Endometrial microvascular endothelial cells (primary cell): Measurements from ENCODE around the gene MALL. TPM values are rescaled to one million over a fixed set of nuclear protein-coding genes. Genes with fewer than 3 reads are reported as not detected.
"Not testable (repeated sequence)": the region's sequence is repeated elsewhere in the genome, so short reads cannot be mapped to it uniquely, and the experiment has no call there.

ENCODE experiments used
- in situ Hi-C: cut with HindIII; loops from 2 replicates; pipeline ENCODE4 v1.10.0; 2017; ENCODE audit warnings: low sequenced_read_pairs, low pct_unique_long_range_greater_than_20kb; ENCODE audit errors: inconsistent ontology term
- total RNA-seq: library from RNA; depleted of rRNA; stranded (reverse); fragments of >200 nt; gene quantifications from one replicate; pipeline ENCODE4 v1.2.3, GENCODE V29; 2015; ENCODE audit errors: inconsistent ontology term

Gene MALL
- total RNA-seq, 1 donor from 2014 or later: 141 TPM

DNA sequence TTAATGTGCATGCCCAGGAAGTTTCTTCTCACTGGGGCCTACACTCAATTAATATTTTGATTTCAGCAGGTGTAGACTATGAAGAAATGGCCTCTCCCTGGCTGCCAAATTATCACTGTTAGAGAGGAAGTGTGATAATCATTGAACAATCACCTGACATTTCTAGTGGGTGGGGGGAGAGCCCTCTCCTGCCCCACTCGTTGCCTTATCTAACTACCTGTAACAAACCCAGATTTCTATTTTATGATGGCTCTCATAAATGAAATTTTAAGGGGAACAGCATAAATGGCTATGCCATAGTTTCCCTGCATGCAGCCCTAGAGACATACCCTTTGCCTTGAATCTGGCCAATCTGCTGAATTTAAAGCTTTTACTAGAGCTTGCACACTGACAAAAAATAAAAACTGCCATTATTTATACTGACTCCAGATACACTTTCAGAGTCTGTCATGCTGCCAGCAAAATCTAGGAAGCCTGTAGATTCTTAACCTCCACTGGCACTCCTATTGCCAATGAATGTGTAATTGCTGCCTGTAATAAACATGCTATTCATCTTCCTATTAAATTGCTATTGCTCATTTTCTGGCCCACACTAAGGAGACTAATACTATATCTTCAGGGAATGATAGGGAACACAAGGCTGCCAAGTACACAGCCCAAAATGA is 55.8 kb downstream of the MALL start:
- in situ Hi-C loops: not testable (repeated sequence)

DNA sequence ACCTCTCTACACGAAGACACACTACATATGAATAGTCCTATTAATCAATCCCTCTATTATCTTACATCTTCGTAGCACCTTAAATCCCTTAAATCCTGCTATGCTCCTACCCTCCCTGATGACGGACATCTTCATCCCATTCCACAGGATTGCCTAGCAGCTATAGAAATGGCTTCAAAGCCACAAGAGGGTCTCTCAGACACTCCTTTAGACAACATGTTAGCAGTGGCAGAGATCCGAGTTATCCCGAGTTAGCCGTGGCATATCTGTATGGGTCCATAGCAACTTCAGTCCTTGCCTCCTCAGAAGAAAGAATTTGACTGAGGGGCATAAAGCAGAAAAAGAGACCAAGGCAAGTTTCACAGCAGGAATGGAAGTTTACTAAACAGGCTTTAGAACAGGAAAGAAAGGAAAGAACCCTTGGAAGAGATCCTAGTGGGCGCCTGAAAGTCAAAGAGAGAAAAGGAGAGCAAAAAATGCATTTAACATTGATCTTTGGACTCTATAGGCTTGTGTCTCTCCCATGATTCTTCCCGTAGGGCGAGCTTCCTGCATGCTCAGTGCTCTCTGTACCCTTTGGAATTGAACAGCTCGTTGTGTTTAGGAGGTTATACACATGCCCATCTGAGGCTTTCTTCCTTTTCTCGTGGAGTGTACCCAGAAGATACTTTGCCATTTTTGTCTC is 56.5 kb downstream of the MALL start:
- in situ Hi-C loops: not testable (repeated sequence)

- in situ Hi-C loops: not testable (repeated sequence)
Observed at GRCh38 chr2:110058034-110058433, 57.6 kb downstream of the MALL start.

DNA sequence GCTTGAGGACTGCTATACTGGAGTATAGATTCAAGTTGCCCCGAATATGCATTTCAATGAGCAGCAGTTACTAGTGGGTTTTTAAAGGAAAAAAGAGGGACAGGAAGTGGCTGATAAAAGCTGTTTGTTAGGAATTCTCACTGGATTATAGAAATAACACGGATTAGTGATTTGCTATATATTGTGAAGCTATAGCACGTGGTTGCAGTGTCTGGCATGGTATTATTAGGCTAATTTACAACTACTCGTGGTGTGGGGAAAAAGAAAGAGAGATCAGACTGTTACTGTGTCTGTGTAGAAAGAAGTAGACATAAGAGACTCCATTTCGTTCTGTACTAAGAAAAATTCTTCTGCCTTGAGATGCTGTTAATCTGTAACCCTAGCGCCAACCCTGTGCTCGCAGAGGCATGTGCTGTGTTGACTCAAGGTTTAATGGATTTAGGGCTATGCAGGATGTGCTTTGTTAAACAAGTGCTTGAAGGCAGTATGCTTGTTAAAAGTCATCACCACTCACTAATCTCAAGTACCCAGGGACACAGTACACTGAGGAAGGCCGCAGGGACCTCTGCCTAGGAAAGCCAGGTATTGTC is 59.7 kb downstream of the MALL start:
- in situ Hi-C loops: not testable (repeated sequence)

DNA sequence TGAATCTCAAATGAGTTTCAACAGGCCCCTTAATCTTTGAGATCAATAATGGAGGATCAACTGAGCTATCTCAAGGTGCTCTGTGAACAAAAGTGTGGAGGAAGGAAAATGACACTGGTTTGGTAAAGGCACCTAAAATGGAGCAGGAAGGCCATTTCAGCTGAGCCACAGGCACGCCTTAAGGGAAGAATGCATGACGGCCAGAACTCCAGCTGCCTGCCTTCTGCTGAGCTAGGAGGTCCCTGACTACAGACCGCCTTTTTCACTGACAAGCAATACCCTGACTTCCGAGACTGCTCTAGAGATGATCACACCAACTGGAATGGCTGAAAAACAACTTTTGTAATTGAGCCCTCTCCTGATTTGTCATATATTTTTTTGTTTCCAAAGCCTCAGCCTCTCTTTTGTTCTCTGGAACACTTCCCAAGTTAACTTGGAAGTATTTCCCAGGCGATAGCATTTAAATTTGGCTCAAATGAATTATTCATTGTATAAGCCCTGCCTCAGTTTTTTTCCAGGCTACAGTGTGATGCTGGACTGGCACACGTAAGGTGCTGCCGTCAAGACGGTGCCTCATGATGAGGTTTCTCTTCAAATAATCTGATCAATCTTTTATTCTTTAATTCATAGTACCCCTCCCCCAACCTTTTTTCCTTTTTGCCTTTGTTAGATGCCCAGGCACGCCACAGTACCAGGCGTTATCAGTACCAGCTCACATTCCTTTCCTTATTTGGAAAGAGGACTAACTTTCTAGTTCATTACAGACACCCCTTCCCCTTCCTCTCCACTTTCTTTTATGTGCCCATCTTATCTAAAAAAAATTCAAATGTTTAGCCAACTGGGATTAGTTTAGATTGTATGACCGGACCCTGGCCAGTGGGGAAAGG is 60.9 kb downstream of the MALL start:
- in situ Hi-C loops: not testable (repeated sequence)

GRCh38 chr2:110053688-110054087 is 61.9 kb downstream of the MALL start:
- in situ Hi-C loops: not testable (repeated sequence)

DNA sequence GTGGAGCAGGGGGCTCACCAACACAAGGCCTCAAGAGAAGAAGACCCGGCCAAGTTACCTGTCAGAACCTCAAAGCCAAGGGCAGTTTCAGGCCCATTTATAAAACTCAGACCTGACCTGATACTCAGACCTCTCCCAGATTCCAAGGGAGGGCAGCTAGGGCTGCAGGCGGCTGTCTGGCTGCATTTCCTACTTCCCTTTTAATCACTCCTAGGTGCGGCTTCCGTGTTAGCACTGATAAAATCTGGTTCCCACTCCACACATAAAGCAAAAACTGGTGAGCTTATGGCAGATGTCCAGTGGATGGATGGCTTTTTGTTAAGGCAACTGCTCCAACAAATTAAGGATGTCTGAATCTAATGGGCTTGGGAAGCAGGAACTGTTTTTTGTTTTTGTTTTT is 63.5 kb downstream of the MALL start:
- in situ Hi-C loops: not testable (repeated sequence)

GRCh38 chr2:110050222-110050621 is 65.4 kb downstream of the MALL start:
- in situ Hi-C loops: not testable (repeated sequence)

DNA sequence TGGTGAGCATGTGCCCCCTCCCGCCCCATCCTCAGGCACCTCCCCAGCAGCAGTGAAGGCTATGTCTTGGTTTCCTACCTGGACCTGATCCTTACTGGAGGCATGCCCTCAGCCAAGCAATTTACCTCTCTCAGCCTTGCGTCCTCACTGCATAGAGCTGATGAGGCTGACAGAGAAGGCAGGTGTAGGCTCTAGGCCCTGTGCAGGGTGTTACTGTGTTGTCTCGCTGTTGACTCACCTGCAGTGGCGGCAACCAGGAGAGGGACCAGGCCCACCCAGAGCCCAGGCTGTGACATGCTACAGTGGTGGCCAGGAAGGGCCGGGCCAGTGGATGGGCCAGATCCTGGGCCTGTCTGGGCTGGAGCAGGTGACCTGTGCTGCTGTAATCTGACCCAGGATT is 65.9 kb downstream of the MALL start:
- in situ Hi-C loops: not testable (repeated sequence)

DNA sequence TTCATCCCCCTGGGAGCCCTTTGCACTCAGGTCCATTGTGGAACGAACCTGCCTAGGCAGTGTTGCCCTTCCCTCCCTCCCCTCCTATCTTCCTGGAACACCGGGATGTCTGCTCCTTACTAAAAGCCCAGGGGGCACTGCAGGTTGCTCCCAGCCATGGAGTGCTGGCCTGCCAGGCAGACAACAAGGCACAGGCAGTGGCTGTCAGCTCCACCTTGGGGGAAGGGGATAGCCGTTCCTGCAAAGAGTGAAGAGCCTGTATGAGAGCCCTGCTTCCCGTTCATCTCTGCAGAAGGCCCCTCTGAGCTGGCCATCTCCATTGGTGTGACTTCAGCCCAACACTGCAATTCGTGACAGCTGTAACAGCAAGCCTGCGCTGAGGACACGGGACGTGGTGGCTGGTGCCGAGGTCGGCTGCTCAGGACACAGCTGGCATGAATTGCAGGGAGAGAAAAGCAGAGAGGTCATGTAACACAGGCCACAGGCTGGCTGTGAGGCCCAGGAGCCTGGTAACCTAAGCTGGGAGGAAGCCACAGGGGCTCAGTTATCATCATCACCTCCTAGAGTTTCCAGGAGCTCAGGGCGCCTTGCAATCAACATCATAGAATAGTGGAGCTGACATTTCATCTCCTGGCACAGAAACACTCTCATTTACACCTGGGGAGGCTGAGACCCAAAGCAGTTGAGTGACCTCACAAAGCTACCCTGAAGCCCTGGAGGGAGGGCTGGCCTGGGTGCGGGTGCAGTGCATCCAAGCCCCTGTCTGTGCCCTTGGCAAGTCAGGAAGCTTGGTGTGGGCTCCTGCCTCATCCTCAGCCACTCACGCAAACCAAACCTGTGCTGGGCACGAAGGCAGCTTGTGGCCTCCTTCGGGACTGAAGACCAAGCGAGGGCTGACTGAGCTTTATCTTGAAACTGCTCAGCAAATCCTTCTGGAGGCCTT is 67.1 kb downstream of the MALL start:
- in situ Hi-C loops: not testable (repeated sequence)

DNA sequence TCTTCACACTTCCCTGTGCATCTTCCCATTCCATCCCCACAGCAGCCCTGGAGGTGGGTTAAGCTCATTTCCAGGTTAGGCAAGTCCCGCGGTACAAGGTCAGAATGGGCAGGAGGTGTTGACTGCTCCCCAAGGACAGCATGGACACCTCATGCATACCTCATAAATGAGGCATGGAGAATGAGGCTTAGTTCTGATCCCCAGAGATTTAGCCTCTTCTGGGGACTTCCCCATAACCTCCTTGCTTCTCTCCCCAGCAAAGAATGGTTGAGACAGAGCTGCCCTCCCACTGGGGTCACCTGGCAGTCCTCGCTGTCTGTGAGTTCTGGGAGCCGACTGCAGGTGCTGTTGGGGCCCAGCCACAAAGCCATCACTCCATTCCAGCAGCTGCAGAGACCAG is 68.4 kb downstream of the MALL start:
- in situ Hi-C loops: not testable (repeated sequence)

DNA sequence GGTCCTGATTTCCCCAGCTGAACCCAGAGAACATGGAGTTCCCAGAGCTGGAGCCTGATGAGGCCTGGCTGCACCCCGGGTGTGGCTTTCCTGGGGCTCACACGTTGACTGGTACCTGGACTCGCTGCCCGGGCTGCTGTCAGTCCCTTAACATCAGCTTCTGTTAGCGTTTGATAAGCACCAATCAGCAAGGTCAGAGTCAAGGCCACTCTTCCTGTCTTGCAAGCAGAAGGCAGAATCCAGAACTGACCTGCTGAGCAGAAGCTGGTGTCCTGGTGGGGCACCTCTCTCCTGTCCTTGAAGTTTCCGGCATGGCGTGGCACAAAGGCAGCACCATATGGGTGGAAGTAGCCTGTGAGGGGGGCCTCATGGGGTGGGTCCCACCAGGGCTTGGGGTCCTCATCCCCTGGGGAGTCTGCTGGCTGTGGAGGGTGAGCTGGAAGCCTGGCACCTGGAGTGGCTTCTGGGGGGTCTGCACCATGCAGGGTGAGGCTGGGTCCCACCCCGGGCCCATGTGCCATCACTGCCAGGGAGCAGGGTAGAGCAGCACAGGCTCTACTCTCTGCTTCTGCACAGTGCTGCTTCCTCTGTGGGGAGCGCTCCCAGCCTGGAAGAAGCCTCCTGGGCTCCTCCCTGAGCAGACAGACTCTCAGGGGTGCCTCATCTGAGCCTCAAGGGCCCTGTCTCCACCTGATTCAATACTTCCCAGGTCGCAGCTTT is 73.5 kb downstream of the MALL start:
- in situ Hi-C loops: not testable (repeated sequence)

GRCh38 chr2:110037336-110037735 is 78.3 kb downstream of the MALL start:
- in situ Hi-C loops: not testable (repeated sequence)

- in situ Hi-C loops: not testable (repeated sequence)
Observed at GRCh38 chr2:110035384-110035783, 80.2 kb downstream of the MALL start.

GRCh38 chr2:110034935-110035334 is 80.7 kb downstream of the MALL start:
- in situ Hi-C loops: not testable (repeated sequence)
